SU-DHL-6 (cell line): ENCODE results near the gene CEP295NL.

Experiments used
- CTCF ChIP-seq: fragments of 200-600 bp; sonication (generic); IDR thresholded peaks from one replicate; pipeline ENCODE4 v1.5.1; 2017; ENCODE audit warnings: antibody characterized with exemption, mild to moderate bottlenecking, low read length, moderate library complexity; ENCODE audit not compliant: insufficient read depth, poor library complexity, severe bottlenecking
- EZH2phosphoT487 ChIP-seq: fragments of 200-600 bp; sonication (generic), shearing (Covaris generic); conservative IDR thresholded peaks from 2 replicates; pipeline ENCODE4 v1.6.1; 2018; ENCODE audit warnings: mild to moderate bottlenecking, antibody characterized with exemption, low read length, moderate library complexity, mixed read lengths

GRCh38 chr17:78892936-78893379 is 10.0 kb downstream of the CEP295NL start:
- TF ChIP-seq CTCF: no peak
- no peak for TF ChIP-seq EZH2phosphoT487
